NCI-H128 (cell line): Measurements from ENCODE around the gene SEMA7A.
A peak's percentile ranks its signal among the peaks of the same experiment; 100 is the strongest.

ENCODE experiments used
- DNase-seq: peaks from one replicate; lab custom pipeline; 2025; ENCODE audit not compliant: unreplicated experiment; lab: John Stamatoyannopoulos, UW

SEMA7A gene

GRCh38 chr15:74389241-74390048 lies 44.3 kb downstream of the SEMA7A start:
- DNase-seq, result no peak

- no peak for DNase-seq
These were observed 45.3 kb downstream of the SEMA7A start for GRCh38 chr15:74388363-74388951.

- no peak for DNase-seq
These were observed 46.0 kb downstream of the SEMA7A start for GRCh38 chr15:74387621-74388362.

GRCh38 chr15:74387141-74387541 lies 46.6 kb downstream of the SEMA7A start:
- DNase-seq, result no peak

- DNase-seq, result no peak
These were observed 47.1 kb downstream of the SEMA7A start for GRCh38 chr15:74386496-74387140.

GRCh38 chr15:74385733-74386132 lies 48.0 kb downstream of the SEMA7A start:
- no peak for DNase-seq

GRCh38 chr15:74384881-74385643 lies 48.7 kb downstream of the SEMA7A start:
- DNase-seq, result no peak

GRCh38 chr15:74384566-74384880 lies 49.2 kb downstream of the SEMA7A start:
- DNase-seq, result no peak

- no peak for DNase-seq
These were observed 49.8 kb downstream of the SEMA7A start for GRCh38 chr15:74383695-74384565.

- DNase-seq, result no peak
These were observed 50.5 kb downstream of the SEMA7A start for GRCh38 chr15:74383286-74383685.

- DNase-seq, result peak; percentile 11
These were observed 51.5 kb downstream of the SEMA7A start for GRCh38 chr15:74382004-74382816.

GRCh38 chr15:74381481-74381880 lies 52.3 kb downstream of the SEMA7A start:
- DNase-seq, result no peak

- DNase-seq, result no peak
These were observed 52.6 kb downstream of the SEMA7A start for GRCh38 chr15:74381190-74381453.

- DNase-seq, result no peak
These were observed 53.2 kb downstream of the SEMA7A start for GRCh38 chr15:74380361-74381189.

- no peak for DNase-seq
These were observed 54.9 kb downstream of the SEMA7A start for GRCh38 chr15:74378848-74379247.

- no peak for DNase-seq
These were observed 55.7 kb downstream of the SEMA7A start for GRCh38 chr15:74377831-74378766.

- DNase-seq, result no peak
These were observed 56.8 kb downstream of the SEMA7A start for GRCh38 chr15:74376825-74377581.
